Measurements from ENCODE around the gene APBB3.

Gene APBB3

DNA sequence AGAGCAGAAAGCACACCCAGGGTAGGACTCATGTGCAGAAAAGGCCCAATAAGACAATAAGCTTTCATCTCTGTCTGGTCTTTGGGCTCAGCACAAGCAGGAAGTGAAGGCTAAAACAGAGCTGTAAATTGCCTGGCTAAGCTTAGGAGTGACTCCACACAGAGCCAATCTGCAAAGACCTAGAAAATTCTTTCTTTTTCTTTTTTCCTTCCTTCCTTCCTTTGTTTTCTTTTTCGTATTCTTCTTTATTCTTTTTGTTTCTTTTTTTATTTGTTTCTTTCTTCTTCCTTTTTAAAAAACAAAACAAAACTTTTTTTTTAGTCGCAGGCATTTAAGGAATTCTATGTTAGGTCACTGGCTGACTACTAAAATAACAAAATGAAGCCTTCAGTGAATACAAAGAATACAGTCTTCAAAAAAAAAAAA is 12.4 kb upstream of the APBB3 start:
- H3K36me3 ChIP-seq (ENCODE audit: insufficient read depth, low read length) = no peaks in the 10 kb centered on the region
- H3K27ac ChIP-seq (ENCODE audit: low read length) = no peak overlapping the region
- H3K9ac ChIP-seq (ENCODE audit: low read depth, low read length) = no peak overlapping the region
- TF ChIP-seq EZH2 (IDR thresholded peaks at IDR 0.05; ENCODE audit: borderline replicate concordance, low read depth, low read length, severe bottlenecking) = no peak
- TF ChIP-seq, protein P1, sequence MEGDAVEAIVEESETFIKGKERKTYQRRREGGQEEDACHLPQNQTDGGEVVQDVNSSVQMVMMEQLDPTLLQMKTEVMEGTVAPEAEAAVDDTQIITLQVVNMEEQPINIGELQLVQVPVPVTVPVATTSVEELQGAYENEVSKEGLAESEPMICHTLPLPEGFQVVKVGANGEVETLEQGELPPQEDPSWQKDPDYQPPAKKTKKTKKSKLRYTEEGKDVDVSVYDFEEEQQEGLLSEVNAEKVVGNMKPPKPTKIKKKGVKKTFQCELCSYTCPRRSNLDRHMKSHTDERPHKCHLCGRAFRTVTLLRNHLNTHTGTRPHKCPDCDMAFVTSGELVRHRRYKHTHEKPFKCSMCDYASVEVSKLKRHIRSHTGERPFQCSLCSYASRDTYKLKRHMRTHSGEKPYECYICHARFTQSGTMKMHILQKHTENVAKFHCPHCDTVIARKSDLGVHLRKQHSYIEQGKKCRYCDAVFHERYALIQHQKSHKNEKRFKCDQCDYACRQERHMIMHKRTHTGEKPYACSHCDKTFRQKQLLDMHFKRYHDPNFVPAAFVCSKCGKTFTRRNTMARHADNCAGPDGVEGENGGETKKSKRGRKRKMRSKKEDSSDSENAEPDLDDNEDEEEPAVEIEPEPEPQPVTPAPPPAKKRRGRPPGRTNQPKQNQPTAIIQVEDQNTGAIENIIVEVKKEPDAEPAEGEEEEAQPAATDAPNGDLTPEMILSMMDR (IDR thresholded peaks at IDR 0.05; ENCODE audit: borderline replicate concordance, extremely low read depth, low read length, poor library complexity, severe bottlenecking) = no peak
- no peaks in the 10 kb centered on the region for H3K9me3 ChIP-seq (ENCODE audit: insufficient read depth, low read length, severe bottlenecking)
- no peaks in the 10 kb centered on the region for H3K27me3 ChIP-seq (ENCODE audit: insufficient read depth, low read length, poor library complexity)
- no peak overlapping the region for H3K4me2 ChIP-seq (ENCODE audit: insufficient read depth, low read length)
- H3K4me3 ChIP-seq (ENCODE audit: low read depth in 1 of 2, low read length in 2 of 2) = no peak overlapping the region
- peaks cover 7% of the 10 kb centered on the region for H3K4me1 ChIP-seq (ENCODE audit: insufficient read depth, low read length)
- ATAC-seq (ENCODE audit: insufficient read depth, low read depth) (peak; percentile 78), DNase-seq (no peak)
- H2AFZ ChIP-seq (ENCODE audit: low read depth, low read length) = peak overlapping the region; percentile 81
- no peaks in the 10 kb centered on the region for H4K20me1 ChIP-seq (ENCODE audit: insufficient read depth, low read length)
- no peaks in the 10 kb centered on the region for H3K79me2 ChIP-seq (ENCODE audit: insufficient read depth, low read length)

DNA sequence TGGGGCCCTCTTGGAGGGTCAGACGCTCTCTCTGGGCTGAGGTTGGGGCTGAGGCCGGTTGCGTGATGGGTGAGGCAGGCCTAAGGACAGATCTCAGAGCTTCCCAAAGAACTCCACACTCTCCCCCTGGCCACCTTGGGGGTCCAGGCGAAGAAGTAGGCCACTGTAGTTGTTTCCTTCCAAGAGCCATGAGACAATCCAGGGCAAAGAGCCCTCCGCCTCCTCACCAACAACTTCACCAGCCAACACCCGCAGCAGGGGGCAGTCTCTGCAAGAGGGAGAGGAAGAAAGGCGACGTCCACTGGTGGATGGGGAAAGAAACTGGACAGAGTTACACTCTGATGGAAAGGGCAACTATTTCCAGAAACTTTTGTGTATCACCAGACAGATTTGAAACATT is 10.9 kb upstream of the APBB3 start:
- Histone ChIP-seq H3K79me2 (ENCODE audit: insufficient read depth, low read length) (no peaks in the 10 kb centered on the region), H2AFZ (ENCODE audit: low read depth, low read length) (no peak overlapping the region), H4K20me1 (ENCODE audit: insufficient read depth, low read length) (no peaks in the 10 kb centered on the region), H3K4me3 (ENCODE audit: low read depth in 1 of 2, low read length in 2 of 2) (no peak overlapping the region), H3K4me2 (ENCODE audit: insufficient read depth, low read length) (no peak overlapping the region), H3K4me1 (ENCODE audit: insufficient read depth, low read length) (peaks cover 7% of the 10 kb centered on the region), H3K9me3 (ENCODE audit: insufficient read depth, low read length, severe bottlenecking) (no peaks in the 10 kb centered on the region), H3K36me3 (ENCODE audit: insufficient read depth, low read length) (no peaks in the 10 kb centered on the region), H3K9ac (ENCODE audit: low read depth, low read length) (no peak overlapping the region), H3K27ac (ENCODE audit: low read length) (no peak overlapping the region), H3K27me3 (ENCODE audit: insufficient read depth, low read length, poor library complexity) (no peaks in the 10 kb centered on the region)
- DNase-seq (no peak), ATAC-seq (ENCODE audit: insufficient read depth, low read depth) (no peak)
- no peak for TF ChIP-seq EZH2 (IDR thresholded peaks at IDR 0.05; ENCODE audit: borderline replicate concordance, low read depth, low read length, severe bottlenecking)
- TF ChIP-seq, protein P1 (IDR thresholded peaks at IDR 0.05; ENCODE audit: borderline replicate concordance, extremely low read depth, low read length, poor library complexity, severe bottlenecking) = no peak

- H3K4me2 ChIP-seq (ENCODE audit: insufficient read depth, low read length) = no peak overlapping the region
- no peaks in the 10 kb centered on the region for H4K20me1 ChIP-seq (ENCODE audit: insufficient read depth, low read length)
- no peak overlapping the region for H2AFZ ChIP-seq (ENCODE audit: low read depth, low read length)
Measured at GRCh38 chr5:140574165-140574564, 9.8 kb upstream of the APBB3 start.

More at GRCh38 chr5:140574165-140574564, 9.8 kb upstream of the APBB3 start:
- H3K4me3 ChIP-seq (ENCODE audit: low read depth in 1 of 2, low read length in 2 of 2) = no peak overlapping the region
- TF ChIP-seq, protein P1 (IDR thresholded peaks at IDR 0.05; ENCODE audit: borderline replicate concordance, extremely low read depth, low read length, poor library complexity, severe bottlenecking) = no peak
- no peak for TF ChIP-seq EZH2 (IDR thresholded peaks at IDR 0.05; ENCODE audit: borderline replicate concordance, low read depth, low read length, severe bottlenecking)
- H3K9me3 ChIP-seq (ENCODE audit: insufficient read depth, low read length, severe bottlenecking) = no peaks in the 10 kb centered on the region
- no peak overlapping the region for H3K9ac ChIP-seq (ENCODE audit: low read depth, low read length)
- no peaks in the 10 kb centered on the region for H3K27me3 ChIP-seq (ENCODE audit: insufficient read depth, low read length, poor library complexity)
- ATAC-seq (ENCODE audit: insufficient read depth, low read depth) (no peak), DNase-seq (no peak)
- 0 out of 2 replicates have a peak, but pooled peaks cover 4% of the 10 kb centered on the region for H3K36me3 ChIP-seq (ENCODE audit: insufficient read depth, low read length)
- H3K27ac ChIP-seq (ENCODE audit: low read length) = no peak overlapping the region
- H3K79me2 ChIP-seq (ENCODE audit: insufficient read depth, low read length) = no peaks in the 10 kb centered on the region
- peaks cover 7% of the 10 kb centered on the region for H3K4me1 ChIP-seq (ENCODE audit: insufficient read depth, low read length)
